IPS-NIHi7 (cell line): ENCODE data around the gene GPS1.

Source experiments
- DNase-seq: peaks from one replicate; pipeline ENCODE4 v3.0.0; 2012; ENCODE audit warnings: mixed read lengths; ENCODE audit errors: extremely low spot score

GPS1 gene

DNA sequence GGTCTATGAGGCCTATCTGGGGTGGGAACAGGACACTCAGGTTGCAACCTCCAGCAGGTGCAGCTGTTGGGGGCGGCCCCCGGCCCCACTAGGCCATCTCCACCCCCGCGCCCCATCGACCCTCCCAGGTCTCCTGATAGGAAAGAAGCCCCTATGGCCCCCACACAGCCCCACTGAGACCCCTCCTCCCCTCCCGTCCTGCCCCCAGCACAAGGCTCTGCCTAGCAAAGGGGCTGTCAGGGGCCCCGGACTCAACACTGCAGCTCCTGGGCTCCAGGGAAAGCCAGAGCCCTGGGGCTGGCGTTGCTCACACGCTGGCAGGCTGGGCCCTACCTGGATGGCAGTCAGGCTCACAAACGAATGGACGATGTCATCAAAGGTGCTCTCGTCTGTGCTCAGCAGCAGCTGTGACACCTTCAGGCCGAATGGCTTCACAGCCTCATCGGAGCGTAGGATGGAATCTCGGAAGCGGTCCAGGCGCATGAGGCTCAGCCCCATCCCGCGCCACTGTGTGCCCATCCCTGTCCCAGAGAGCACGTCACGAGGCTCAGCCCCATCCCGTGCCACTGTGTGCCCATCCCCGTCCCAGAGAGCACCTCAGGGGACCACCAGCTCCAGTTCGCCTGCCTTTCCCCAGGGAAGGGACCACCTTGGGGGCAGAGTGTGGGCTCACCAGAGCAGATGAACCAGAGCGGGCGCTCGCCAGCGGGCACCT is 39.0 kb downstream of the GPS1 start:
- no peak for DNase-seq

DNA sequence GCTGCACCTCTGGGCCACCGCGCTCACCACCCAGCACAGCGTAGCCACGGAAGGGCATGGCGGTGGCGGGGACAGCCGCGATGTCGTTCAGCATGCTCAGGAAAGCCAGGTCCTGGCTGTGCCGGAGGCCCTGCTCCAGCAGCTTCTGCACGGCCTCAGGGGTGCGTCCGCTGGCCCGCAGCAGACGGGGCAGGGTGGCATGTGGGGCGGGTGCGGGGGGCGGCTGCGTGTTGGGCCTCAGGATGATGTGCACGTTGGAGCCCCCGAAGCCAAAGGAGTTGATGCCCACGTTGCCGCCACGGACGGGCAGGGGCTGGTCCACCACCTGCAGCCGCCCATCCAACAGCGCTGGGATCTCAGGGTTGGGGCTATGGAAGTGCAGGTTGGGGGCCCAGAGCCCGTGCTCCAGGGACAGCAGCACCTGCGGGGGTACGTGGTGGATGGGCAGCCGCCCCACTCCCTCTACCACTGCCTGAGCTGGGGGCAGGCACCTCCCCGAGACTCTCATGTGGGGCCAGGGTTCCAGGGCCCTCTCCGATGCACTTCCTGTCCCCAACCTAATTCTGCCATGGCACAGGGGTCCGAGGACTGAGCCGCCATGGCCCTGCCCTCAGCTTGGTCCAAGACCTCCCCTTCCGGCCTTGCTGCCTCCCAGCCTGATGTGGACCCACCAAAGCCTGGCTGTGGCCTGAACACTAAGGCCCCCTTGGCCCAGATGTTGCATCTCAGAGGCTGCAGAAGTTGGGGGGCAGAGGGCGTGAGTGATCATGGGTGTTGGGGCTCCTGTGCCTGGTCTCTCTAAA is 39.8 kb downstream of the GPS1 start:
- no peak for DNase-seq

DNA sequence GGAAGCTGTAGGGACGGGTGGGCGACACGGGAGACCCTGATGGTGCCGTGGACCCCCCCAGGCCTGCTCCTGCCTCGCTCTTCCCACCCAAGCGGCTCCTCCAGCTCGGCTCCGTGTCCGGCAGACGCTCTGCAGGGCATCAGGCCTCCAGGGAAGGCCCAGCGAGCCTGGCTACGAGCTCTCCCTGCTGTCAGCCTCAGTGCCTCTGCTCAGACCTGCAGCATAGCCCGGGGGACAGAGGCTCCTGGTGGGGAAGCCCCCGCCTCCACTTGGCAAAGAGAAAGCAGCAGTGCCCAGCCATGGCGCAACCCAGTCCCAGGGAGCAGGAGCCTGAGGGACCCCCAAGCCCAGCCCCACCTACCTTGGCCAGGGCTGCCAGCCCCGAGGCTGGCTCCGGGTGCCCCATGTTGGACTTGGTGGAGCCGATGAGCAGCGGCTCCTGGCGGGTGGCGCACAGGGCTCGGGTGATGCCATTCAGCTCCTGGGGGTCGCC is 40.4 kb downstream of the GPS1 start:
- no peak for DNase-seq

DNA sequence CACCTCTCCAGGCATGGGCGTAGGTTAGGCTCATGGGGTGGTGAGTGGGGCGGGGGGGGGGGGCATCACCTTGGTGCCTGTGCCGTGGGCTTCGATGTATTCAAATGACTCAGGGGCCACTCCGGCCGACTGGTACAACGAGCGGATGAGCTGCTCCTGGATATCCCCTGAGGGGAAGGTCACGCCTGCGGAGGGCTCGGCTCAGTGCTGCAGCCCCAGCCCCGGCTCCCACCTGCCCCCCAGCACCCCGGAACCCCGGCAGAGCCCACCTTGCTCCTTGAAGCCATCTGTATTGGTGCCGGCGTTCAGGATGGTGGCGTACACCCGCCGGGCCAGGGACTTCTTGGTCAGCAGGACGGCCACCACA is 40.9 kb downstream of the GPS1 start:
- no peak for DNase-seq

DNA sequence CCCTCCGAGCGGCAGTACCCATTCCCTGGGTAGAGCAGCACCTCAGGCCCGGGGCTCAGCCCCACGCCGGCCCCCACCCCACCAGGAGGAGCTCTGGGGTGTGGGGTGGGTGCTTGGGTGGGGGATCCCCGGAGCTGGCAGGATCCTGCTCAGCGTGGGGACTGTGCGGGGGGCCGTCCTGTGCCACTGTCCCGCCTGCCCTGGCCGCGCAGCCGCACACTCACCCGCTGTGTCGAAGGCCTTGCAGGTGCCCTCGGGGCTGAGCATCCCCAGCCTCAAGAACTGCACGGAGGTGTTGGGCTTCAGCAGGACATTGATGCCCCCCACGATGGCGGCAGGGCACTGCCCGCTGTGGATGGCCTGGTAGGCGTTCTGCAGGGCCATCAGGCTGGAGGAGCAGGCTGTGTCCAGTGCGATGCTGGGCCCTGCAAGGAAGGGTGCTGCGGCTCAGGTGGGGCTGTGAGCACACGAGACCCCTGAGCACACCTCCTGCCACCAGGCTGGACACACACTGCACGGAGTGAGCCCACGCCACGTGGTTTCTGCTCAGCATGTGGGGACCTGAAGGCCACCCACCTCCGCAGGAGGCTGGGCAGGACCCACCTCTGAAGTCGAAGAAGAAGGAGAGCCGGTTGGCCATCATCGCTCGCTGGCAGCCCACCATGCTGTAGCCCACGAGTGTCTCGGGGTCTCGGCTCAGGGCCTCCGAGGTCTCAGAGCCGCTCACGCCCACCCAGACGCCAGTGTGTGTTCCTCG is 41.5 kb downstream of the GPS1 start:
- no peak for DNase-seq

DNA sequence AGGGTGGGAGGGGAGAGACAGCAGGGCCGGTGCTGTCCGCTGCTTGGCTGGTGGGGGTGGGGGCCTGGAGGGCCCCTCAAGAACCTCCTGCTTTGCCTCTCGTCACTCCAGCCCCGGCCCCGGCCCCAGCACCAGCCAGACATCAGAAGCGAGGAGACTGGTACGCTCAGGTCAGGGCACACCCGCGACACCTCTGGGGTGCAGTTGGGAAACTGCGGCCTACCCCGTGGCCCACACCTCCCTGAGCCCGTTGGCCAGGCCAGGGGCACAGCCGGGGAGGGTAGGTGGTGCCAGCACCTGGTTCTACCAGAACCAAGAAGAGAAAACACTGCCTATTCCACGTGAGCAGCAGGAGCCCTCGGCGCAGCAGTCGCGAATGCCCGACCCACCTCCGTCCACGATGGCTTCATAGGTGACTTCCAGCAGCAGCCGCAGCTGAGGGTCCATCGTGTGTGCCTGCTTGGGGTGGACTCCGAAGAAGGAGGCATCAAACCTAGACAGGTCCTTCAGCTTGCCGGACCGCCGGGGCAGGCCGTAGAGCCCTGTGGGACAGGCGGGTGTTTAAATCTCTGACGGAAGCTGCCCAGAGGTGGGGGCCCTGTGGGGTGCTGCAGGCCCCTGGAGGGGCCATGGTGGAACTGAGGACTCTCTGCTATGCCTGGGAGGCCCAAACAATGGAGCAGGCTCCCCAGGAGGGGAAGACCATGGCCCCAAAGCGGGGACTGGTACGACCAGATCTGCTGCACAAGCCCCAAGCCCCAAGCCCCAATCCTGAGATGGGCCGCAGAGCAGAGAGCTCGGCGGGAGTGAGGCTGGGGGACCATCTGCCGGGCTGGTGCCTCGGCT is 43.5 kb downstream of the GPS1 start:
- DNase-seq, result no peak

DNA sequence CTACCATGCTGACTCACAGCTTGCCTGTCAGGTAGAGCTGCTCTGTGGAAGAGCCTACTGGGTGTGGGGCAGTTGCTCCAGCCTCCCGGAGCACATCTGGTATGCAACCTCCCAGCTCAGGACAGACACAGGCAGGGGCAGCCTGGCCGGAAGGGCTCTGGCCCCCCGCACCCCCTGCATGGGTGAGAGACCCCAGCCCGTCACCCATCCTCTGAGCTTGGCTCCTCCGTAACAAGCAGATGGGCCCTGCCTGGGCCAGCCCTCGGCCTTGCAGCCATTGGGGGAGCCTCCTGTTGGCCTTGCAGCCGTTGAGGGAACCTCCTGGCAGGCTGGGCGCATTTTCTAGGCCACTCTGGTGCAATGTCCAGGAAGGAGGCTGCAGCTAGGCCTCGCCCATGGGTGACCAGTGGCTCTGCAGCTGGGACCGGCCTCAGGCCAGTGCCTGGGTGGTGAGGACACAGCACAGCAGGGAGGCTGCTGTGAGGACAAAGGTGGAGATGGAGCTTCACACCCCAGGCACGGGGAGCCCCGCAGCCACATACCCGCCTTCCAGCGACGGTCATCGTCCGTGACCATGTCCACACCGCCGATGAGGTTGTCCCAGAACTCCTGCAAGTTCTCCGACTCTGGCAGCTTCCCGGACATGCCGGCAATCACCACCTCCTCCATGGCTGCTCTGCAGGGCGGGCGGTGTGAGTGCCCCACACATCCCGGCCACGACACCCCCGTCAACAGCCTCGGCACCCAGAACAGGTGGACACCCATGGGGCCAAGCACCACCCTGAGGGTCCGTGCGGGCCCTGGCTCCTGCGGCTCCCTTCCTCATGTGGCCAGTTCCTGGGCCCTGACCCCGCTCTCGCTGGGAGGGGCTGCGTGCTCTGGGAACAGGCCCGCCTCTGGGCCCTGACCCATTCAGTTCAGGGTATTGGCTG is 44.3 kb downstream of the GPS1 start:
- DNase-seq, result no peak

DNA sequence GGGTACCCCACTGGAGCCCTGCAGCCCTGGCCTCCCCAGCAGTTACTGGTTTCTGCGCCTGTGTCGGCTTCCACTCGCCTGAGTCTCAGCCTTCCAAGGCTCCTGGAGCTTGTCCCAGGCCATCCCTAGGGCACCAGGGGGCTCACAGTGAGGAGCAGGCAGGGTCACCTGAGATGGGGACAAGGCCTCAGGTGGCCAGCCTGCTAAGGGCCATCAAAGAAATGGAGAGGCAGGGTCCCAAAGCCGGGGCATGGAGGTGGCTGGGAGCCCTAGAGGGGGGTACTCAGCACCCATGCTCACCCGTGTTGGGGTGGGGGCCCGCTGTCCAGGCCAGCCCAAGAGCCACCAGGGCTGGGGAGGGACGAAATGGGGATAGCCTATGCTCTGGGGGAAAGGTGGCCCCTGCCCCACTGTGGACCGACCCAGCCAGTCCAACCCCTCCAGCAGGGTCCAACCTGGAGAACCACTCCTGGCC is 45.0 kb downstream of the GPS1 start:
- DNase-seq, result no peak

DNA sequence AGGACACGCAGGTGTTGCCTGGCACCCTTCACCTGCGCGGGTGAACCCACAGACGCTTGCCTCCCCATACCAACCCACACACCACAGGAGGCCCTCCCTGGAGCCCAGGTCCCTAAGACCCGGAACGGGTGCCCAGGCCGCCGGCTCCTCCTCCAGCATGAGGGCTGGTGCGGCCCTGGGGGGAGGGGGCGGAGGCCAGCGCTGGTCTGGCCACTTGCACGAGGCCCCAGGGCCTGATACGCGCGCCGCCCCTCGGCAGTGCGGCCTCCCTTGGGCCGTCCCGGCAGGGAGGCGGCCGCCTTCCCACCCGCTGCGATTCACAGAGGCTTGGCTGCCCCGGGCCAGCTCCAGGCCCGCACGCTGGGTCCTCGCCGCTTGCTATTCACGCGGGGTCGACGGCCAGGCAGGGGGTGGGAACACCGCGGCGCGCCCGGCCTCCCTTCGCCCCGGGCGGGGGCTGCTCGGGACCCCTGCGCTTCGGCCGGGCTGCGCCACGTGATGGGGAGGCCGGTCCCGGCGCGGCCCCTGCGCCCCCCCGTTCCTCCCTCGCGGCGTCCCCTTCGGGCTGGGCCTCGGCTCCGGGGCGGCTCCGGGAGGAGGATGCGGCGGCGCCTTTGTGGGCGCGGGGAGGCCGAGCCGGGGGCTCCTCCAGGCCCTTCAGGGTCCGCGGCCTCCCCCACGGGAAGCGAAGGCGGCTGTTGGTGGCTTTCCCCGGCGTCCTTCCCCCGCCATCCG is 45.7 kb downstream of the GPS1 start:
- peak; percentile 64 for DNase-seq

DNA sequence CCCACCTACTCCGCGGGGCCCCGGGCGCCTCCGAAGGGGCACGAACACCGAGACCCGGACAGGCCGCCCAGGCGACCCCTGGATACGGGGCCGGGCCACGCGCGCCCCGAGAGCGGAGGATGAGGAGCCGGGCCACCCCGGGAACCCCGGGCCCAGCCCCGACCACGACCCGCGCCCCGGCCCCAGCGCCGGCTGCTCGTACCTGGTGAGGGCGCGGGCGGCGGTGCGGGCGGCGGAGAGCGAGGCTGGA is 46.1 kb downstream of the GPS1 start:
- DNase-seq, result no peak

DNA sequence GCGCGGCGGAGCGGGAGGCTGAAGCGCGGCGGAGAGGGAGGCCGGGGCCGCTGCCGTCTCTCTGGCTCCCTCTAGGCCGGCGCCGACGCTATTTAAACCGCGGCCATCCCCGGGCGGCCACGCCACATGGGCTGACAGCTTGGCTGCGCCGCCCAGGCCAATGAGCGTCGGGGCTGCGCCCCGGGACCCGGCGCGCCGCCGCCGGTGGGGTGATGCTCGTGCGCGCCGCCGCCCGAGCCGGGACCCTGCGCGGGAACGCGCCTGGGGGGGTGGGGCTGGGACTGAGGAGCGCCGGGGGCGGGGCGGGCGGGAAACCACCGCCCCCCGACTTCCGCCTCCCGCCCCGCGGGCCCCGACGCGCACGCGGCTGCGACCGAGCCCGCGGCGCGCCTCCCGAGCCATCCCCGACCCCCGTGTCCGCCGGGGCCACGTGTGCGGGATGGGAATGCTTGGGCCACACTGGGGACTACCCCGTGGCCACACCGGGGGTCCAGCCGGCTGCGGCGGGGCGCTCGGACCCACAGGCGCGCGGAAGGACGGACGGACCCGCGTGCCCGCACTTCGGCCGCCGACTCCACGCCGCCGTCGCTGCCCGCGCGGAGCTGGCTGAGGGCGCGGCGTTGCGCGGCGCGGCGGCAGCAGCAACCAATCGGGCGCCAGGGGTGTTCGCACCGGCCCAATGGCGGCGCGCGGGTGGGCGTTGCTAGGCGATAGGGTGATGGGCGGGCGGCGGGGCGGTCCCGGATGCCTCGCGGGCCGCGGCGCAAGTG is 46.7 kb downstream of the GPS1 start, which contains the start of gene FASN:
FASN (minus strand) TSS at position 68 of the 770 bp plus-strand sequence. CDS start 1,791 bp downstream, outside the sequence.
- DNase-seq, result peak; percentile 100

DNA sequence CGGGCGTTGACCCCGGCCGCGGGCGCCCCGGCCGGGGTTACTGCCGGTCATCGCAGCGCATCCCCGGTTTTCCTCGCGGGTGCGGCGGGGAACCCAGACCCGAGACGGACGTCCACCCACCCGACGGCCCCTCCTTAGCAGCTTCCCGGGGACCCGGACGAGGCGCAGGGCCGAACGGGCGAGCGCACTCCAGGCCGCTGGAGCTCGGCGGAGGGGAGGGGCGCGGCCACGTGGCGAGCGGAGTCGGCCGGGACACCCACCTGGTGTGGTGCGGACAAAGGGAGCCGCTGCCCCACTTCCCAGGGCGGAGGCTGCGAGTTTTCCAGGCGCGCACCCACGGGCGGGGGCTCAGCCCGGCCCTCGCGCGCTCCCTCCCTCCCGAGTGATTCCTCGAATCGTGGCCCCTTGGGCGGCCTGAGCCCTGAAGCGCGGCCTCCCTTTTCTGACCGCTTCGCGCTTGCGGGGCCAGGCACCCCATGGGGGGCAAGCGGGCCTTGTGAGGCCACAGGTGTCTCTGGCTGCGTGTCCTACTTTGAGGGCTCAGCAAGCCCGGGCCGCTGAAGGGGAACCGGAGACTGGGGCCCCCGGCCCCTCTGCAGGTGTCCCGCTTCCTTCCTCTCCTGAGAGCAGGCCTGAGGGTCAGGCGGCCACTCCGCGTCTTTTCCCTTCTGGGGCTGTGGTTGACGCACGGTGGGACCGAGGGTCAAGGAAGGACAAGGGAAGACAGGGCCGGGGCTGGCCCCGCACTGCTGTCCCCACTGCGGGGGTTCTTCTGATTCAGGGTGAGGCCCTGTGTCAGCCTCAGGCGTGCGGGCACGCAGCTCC is 47.5 kb downstream of the GPS1 start:
- DNase-seq, result no peak

DNA sequence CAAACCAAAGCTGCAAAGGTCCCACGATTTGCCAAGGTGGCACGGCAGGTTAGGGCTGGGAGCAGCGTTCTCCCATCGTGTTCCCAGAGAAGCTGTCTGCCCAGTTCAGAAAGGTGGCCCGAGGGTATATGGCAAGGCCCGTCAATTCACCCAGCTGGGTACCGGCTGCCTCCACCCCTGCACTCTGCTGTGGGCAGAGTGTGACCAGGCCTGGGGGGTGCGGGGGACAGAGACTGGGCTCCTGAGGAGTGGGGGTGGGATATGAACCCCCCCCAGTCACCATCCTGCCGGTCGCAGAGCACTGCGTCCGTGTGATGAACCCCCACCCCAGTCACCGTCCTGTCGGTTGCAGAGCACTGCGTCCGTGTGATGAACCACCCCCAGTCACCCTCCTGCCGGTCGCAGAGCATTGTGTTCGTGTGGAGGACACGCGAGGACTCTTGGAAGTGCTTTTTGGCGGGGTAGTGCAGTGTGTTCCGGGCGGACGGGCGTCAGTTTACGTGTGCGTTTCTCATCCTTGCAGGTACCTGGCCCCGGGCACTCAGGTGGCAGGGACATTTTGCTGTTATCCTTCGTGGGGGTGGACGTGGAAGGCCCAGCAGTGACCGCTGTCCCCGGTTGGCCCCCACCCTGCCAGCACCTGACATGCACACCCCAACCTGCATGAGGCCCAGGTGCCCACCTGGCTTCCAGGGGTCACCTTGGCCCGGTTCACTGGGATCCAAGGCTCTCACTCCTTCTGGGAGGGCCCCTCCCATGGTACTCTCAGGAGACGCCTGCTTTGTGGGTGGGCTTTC is 49.0 kb downstream of the GPS1 start:
- DNase-seq, result no peak

DNA sequence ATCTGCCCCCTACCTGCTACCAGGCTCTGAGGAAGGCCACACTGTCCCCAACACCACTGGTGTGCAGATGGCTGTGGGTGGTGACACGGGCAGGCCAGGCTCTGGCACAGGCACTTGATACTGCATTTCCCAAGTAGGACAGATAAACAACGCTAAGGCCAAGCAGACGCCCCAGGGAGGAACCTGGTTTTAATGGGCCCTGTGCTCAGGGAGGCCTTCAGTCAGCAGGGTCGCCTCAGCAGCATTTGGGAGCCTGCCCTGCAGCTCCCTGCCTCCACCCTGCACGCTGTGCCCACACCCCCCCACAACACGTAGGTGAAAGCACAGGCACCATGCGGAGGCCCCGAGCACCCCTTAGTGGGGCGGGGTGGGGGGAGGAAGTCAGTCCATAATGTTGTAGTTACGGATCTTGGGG is 49.6 kb downstream of the GPS1 start:
- DNase-seq, result no peak

DNA sequence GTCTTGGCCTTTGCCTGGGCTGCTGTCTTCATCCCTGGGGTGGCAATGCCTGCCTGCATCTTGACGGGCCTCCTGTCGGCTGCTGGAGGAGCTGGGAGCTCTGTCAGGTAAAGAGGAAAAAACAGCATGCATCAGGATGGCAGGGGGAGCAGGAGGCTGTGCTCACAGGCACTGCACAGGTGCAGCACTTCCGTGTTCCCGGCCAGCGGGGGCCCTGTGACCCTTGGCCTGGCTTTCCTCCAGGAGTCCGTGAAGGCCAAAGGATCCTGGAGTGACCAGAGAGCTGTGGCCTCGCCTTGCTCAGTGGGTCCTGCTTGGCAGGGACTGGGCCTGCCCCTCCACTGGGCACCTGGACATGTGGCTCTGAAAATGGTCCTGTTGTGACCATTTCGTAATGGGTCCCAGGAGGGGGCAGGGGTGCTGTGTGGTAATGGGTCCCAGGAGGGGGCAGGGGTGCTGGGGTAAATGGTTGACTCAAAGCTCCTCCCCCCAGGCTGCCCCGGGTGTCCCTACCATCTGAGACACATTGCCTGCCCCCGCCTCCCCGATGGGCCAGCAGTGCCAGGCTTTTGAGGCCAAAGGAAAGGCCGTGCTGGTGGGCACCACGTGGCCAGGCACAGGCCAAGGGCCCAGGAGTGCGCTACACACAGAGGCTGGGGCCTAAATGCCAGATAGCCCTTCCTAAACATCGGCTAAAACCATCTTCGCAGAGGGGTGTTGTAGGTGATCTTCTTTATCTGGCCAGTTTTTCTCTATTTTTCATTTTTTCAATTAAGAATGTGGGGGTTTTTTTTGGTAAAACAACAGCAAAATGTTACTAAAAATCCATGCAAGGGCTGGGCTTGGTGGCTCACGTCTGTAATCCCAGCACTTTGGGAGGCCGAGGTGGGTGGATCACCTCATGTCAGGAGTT is 50.3 kb downstream of the GPS1 start:
- DNase-seq, result no peak
